Psoas muscle (tissue), 8 donors: ENCODE data around the gene PDZD7. TPM values are rescaled to one million over a fixed set of nuclear protein-coding genes. Genes with fewer than 3 reads are reported as not detected.
A peak's percentile ranks its signal among the peaks of the same experiment; 100 is the strongest.

Experiments used
- ATAC-seq, 4 donors: fragments of 200-7000 bp; cut with Tn5 transposase; one replicate each; pipeline ENCODE4 v1.9.1; 2020; ENCODE audit warnings: moderate library complexity in 3 of 4, mild to moderate bottlenecking in 2 of 4
- DNase-seq, 2 donors: peaks; one replicate each; pipeline ENCODE4 v3.0.0-alpha.2; 2020
- H3K27ac ChIP-seq: fragments of 200-600 bp; one replicate; pipeline ENCODE4 v1.8.0; 2022
- H3K27me3 ChIP-seq, 3 donors: fragments of 200-600 bp in 1 of 3; one replicate each; pipeline versions ENCODE4 v1.6.1 to v1.8.0; 2013 to 2022; ENCODE audit warnings: low read length in 2 of 3, mild to moderate bottlenecking in 2 of 3, moderate library complexity in 1 of 3; ENCODE audit not compliant: insufficient read depth in 3 of 3
- H3K36me3 ChIP-seq, 2 donors: fragments of 200-600 bp in 1 of 2; one replicate each; pipeline versions ENCODE4 v1.6.1 to v1.8.0; 2013 to 2022; ENCODE audit warnings: low read depth in 1 of 2, mild to moderate bottlenecking in 1 of 2, moderate library complexity in 1 of 2; ENCODE audit not compliant: insufficient read depth in 1 of 2
- H3K4me1 ChIP-seq: fragments of 200-600 bp; one replicate; pipeline ENCODE4 v1.8.0; 2022
- H3K4me3 ChIP-seq: fragments of 200-600 bp; one replicate; pipeline ENCODE4 v1.8.0; 2022; ENCODE audit warnings: mild to moderate bottlenecking
- H3K9me3 ChIP-seq: fragments of 200-600 bp; one replicate; pipeline ENCODE4 v1.8.0; 2022
- WGBS, 3 donors: extraction: QIAGEN DNeasy Blood & Tissue Kit; methylation state at CpG; one replicate each; pipeline versions ENCODE4 v1.1.6 to v1.1.7; 2013; 5-methylcytosine and 5-hydroxymethylcytosine counted together
- intact Hi-C, 2 donors: fragments of 100-400 bp; cut with DNase I; formaldehyde crosslinking; loops; one replicate each; pipeline versions ENCODE4 v1.11.0 to v1.14.2; 2022
- polyA plus RNA-seq, 3 donors: library from polyadenylated mRNA; stranded (reverse); fragments of 200-250 nt; gene quantifications; one replicate each; pipeline ENCODE4 v1.2.3, GENCODE V29; 2013
- total RNA-seq, 4 donors: library from RNA; stranded (reverse); fragmentation: NEBNext Ultra II Directional in 2 of 4; extraction: Animal tissue kit (Norgen Biotek cat#: 25700) in 2 of 4; gene quantifications; one replicate each; pipeline versions ENCODE4 v1.2.1 to v1.2.4, GENCODE V29; 2021 to 2023
- TF ChIP-seq, protein P1 (sequence below): fragments of 200-600 bp; IDR thresholded peaks from one replicate; pipeline ENCODE4 v1.8.0; 2022; ENCODE audit warnings: antibody characterized with exemption
- donor health status: healthy with polysubstance abuse.
- donor health status: DM: no; HTN: no; CAD: no; lungs with moderate emphysema.
- donor health status: Bipolar disorder and iron deficiency.
- donor health status: healthy.
- donor health status: DM: yes; HTN: yes; CAD: no.
- donor health status: DM: no; HTN: no; CAD: no.
- donor health status: DM: no; HTN: no; CAD: no.
- donor health status: DM: yes; HTN: yes; CAD: no.

Gene PDZD7
- total and polyA plus RNA-seq, 7 donors, result 0.04 to 0.54 (median 0.08) TPM; not detected in 2

DNA sequence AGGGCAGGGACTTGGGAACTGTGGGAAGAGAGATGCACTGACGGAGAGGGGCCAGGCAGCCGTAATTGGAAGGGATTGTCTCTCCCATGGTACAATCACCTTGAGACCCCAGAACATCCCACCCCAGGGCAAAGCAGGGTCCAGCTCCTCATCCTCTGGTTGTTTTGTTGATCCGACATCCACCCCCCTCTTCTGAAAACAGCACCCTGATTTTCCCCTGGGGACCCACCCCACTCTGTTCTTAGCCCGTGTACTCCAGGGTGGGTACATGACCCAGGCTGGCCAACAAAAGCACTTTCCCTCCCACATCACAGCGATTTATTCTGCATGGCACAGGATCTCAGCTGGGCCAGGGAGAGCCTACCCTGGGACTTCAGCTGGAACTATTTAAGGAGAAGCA is 14.1 kb downstream of the PDZD7 start:
- ATAC-seq, result no peak
- intact Hi-C loops, result loop anchor here (10.0 kb wide), 2 partner anchors 52 to 452 kb away; partner anchors contain the start of gene SEMA4G (in 1 of the 2)
- Histone ChIP-seq H3K27ac (no peak overlapping the region), H3K36me3 (no peaks in the 10 kb centered on the region), H3K4me3 (no peak overlapping the region), H3K4me1 (peaks cover 6% of the 10 kb centered on the region), H3K27me3 (peaks cover 0 to 13% (median 5%) of the 10 kb centered on the region in 3 donors), H3K9me3 (no peaks in the 10 kb centered on the region)
- TF ChIP-seq, protein P1, sequence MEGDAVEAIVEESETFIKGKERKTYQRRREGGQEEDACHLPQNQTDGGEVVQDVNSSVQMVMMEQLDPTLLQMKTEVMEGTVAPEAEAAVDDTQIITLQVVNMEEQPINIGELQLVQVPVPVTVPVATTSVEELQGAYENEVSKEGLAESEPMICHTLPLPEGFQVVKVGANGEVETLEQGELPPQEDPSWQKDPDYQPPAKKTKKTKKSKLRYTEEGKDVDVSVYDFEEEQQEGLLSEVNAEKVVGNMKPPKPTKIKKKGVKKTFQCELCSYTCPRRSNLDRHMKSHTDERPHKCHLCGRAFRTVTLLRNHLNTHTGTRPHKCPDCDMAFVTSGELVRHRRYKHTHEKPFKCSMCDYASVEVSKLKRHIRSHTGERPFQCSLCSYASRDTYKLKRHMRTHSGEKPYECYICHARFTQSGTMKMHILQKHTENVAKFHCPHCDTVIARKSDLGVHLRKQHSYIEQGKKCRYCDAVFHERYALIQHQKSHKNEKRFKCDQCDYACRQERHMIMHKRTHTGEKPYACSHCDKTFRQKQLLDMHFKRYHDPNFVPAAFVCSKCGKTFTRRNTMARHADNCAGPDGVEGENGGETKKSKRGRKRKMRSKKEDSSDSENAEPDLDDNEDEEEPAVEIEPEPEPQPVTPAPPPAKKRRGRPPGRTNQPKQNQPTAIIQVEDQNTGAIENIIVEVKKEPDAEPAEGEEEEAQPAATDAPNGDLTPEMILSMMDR, result no peak
- DNase-seq, result no peak
- 69 to 81% (median 72%) methylated on average over 3 to 5 of the region's 5 CpGs for WGBS, 3 donors

DNA sequence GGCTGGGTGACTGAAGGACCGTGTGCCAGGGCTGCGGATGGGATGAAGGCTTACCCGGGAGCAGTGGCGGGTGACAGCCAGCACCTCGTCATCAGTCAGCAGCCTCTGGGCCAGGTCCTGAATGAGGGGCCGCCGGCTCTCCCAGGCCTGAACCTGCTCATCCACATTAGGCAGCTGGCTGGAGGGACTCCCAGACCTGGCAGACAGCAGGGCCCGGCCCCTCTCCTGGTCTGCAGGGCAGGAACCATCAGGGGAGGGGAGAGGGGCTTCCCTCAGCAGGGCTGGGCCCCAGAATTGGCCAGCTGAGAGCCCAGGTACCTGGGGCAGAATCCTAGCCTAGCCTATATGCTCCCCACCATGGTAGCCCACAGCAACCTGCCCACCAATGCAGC is 15.4 kb downstream of the PDZD7 start:
- H3K36me3 ChIP-seq, result no peaks in the 10 kb centered on the region
- no peak overlapping the region for H3K4me3 ChIP-seq
- peaks cover 6% of the 10 kb centered on the region for H3K4me1 ChIP-seq
- TF ChIP-seq, protein P1, result no peak
- H3K27ac ChIP-seq, result no peak overlapping the region
- H3K27me3 ChIP-seq, result peaks cover 0 to 13% (median 5%) of the 10 kb centered on the region in 3 donors
- peak in 1 of 2 donors; percentile 52 for DNase-seq
- intact Hi-C loops, result loop anchor here (2.0 to 10.0 kb wide), 4 partner anchors 21 to 451 kb away; partner anchors contain the start of gene SEMA4G (in 2 of the 2)
- WGBS, 3 donors, result 69 to 86% (median 82%) methylated on average over 7 to 8 of the region's 8 CpGs
- no peaks in the 10 kb centered on the region for H3K9me3 ChIP-seq
- ATAC-seq, result no peak

DNA sequence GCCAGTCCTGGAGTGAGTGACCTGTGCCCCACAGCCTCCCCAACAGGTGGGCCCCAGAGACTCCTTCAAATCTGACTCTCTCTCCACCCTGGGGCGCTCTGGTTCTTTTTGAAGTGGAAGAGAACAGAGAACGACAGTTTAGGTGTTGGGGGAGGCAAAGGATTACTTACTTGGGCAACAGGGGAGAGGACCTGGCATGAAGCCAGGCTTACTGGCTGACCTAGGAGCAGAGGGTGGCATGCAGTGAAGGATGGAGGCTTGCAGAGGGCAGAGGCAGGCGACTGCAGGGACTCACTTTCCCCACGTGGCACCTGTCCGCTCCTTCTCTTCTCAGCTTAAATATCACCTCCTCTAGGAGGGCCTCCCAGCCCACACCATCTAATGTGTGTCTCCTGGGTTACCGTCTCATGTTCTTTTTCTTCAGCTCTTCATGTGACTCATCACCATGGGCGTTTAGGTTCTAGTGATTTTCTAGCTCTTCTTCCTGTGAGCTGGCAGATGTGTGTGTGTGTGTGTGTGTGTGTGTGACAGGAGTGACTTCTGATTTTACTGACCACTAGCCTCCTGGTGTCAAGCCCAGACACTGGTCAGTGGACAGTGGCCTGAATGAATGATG is 15.9 kb downstream of the PDZD7 start:
- DNase-seq (peak in 1 of 2 donors; percentile 39), ATAC-seq (no peak)
- no peaks in the 10 kb centered on the region for H3K36me3 ChIP-seq
- no peak overlapping the region for H3K4me3 ChIP-seq
- intact Hi-C loops, result loop anchor here (1.0 to 10.0 kb wide), 5 partner anchors 20 to 450 kb away; partner anchors contain the start of gene SEMA4G (in 2 of the 2)
- H3K27ac ChIP-seq, result no peak overlapping the region
- H3K4me1 ChIP-seq, result peaks cover 6% of the 10 kb centered on the region
- H3K27me3 ChIP-seq, result peaks cover 0 to 13% (median 5%) of the 10 kb centered on the region in 3 donors
- TF ChIP-seq, protein P1, result no peak
- 45 to 58% (median 46%) methylated on average over 6 to 7 of the region's 7 CpGs for WGBS, 3 donors
- no peaks in the 10 kb centered on the region for H3K9me3 ChIP-seq

DNA sequence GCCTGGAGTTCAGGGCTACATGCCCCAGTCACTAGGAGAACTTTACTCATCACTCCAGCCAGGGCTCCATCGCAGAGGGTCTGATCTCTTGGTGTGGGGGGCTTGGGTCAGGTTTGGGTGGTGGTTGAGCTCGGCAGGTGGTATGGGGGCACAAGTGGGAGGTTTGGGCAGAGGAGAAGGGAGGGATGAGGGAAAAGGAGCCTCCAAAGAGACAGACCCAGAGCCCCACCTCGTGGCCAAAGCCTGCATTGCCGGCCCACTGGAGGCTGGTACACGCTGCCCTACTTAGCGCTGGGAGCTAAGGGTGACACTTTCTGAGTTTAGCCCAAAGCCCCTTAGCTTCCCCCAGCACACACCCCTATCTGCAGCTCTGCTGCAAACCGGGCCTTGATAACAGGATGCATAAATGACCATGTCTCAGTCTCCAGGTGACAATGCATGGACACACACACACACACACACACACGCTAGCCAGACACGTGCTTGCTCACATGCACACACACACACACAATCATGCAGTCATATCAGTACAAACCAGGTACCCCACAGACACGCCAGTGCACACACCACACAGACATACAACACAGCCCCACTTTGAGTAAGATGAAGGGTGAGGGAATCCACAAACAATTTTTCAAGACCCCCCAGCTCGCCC is 16.6 kb downstream of the PDZD7 start:
- 20 to 25% (median 20%) methylated on average over 11 of the region's 11 CpGs for WGBS, 3 donors
- H3K4me1 ChIP-seq, result peaks cover 6% of the 10 kb centered on the region
- no peak overlapping the region for H3K4me3 ChIP-seq
- intact Hi-C loops, result loop anchor here (1.0 to 10.0 kb wide), 5 partner anchors 19 to 450 kb away; partner anchors contain the start of gene SEMA4G (in 2 of the 2)
- no peak overlapping the region for H3K27ac ChIP-seq
- H3K36me3 ChIP-seq, result no peaks in the 10 kb centered on the region
- peak; percentile 83 to 92 for DNase-seq
- H3K27me3 ChIP-seq, result peaks cover 0 to 13% (median 5%) of the 10 kb centered on the region in 3 donors
- peak; percentile 74 to 91 (median 78) for ATAC-seq
- H3K9me3 ChIP-seq, result no peaks in the 10 kb centered on the region
- TF ChIP-seq, protein P1, result peak; percentile 91
